HT1080 (cell line): ENCODE data around the gene LRRC37B. TPM values are rescaled to one million over a fixed set of nuclear protein-coding genes. Genes with fewer than 3 reads are reported as not detected.
"Not testable (repeated sequence)": the region's sequence is repeated elsewhere in the genome, so short reads cannot be mapped to it uniquely, and the experiment has no call there.

Experiments used
- DNase-seq: peaks from one replicate; pipeline ENCODE4 v3.0.0-alpha.2; 2015; ENCODE audit warnings: low read depth
- polyA plus RNA-seq, 2 experiments: library from polyadenylated mRNA; depleted of rRNA; stranded (reverse); fragments of >200 nt; gene quantifications; 2 replicates each; pipeline ENCODE4 v1.2.3, GENCODE V29; 2015
- total RNA-seq: library from RNA; depleted of rRNA; stranded (reverse); fragments of >200 nt; shearing (Covaris generic); gene quantifications from 2 replicates; pipeline ENCODE4 v1.2.3, GENCODE V29; 2014; rRNA removed

LRRC37B gene
- total RNA-seq, result 6.8 and 10.5 TPM in 2 replicates
- 1.8 and 4.4 TPM in 2 replicates for polyA plus RNA-seq (2015; cell fraction: cytosol; rRNA removed)
- 6.3 and 11.0 TPM in 2 replicates for polyA plus RNA-seq (2015; cell fraction: nucleus; rRNA removed)

DNA sequence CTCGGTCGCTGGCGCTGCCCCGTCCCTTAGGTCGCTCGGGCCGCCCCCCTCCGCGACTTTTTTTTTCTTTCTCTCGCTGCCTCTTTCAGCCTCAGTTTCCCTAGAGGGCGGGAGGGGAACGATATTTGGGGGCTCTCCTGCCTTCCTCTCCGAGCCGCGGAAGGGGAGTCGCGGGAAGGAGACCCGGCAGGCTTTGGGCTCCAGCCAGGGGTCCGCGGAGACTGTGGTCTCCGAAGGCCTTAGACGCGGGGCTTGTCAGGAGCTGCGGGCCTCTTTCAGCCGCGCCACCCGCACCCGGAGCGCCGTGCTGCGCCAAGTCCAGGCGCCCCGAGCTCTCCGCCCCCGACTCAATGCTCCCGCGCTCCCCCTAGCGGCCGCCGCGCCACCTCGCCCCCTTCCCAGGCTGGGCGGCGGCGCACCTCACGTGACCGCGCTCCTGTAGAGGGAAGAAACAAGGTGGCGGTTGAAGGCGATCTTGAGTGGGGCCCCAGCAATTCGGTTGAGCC lies at the start of gene LRRC37B:
Gene LRRC37B (plus strand): TSS at position 427 of the 506 bp plus-strand sequence. CDS start 14,010 bp downstream, outside the sequence.
- peak; percentile 82 for DNase-seq

- DNase-seq, result not testable (repeated sequence)
These were observed 43.1 kb upstream of the LRRC37B start for GRCh38 chr17:31964131-31964530.

- DNase-seq, result no peak
These were observed 39.5 kb upstream of the LRRC37B start for GRCh38 chr17:31967648-31968047.

- not testable (repeated sequence) for DNase-seq
These were observed 36.8 kb upstream of the LRRC37B start for GRCh38 chr17:31970416-31970815.

DNA sequence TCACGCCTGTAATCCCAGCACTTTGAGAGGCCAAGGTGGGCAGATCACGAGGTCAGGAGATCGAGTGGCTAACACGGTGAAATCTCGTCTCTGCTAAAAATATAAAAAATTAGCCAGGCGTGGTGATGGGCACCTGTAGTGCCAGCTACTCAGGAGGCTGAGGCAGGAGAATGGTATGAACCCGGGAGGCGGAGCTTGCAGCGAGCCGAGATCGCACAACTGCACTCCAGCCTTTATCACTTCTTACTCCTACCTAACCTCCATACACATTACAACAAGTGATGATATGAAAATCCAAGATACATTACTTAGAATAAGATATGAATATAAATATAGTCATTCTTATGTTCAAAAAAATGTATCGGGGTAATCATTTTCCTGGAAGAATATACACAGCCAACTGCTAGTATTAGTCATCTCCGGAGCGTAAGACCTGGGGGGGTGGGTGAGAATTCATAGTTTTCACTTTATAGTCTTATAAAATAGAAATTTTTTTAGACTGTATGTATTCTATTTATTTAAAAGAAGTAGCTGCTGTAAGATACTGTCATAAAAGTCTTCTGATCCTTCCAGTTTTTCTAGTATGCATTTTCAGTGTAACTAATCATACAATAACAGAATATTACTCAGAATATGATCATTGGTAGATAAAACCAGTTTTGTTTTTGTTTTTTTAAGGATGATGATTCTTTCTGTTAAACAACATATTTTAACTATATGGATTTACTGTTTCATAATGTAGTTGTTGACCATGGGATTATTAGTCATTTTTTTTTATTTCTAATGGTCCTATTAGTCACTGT lies 32.7 kb upstream of the LRRC37B start:
- not testable (repeated sequence) for DNase-seq

- DNase-seq, result not testable (repeated sequence)
These were observed 31.8 kb upstream of the LRRC37B start for GRCh38 chr17:31975391-31975790.

DNA sequence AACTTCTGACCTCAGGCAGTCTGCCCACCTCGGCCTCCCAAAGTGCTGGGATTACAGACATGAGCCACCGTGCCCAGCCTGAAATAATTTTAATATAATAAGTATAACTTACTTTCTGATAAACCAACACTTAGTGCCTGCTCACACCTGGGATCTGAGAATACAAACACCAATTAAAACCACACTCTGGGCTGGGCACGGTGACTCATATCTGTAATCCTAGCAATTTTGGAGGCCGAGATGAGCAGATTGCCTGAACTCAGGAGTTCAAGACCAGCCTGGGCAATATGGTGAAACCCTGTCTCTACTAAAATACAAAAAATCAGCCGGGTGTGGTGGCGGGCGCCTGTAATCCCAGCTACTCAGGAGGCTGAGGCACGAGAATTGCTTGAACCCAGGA lies 15.4 kb upstream of the LRRC37B start:
- peak; percentile 6 for DNase-seq

- no peak for DNase-seq
These were observed 10.2 kb upstream of the LRRC37B start for GRCh38 chr17:31997005-31997404.

GRCh38 chr17:32007463-32008298 lies 498 bp downstream of the LRRC37B start:
- DNase-seq, result peak; percentile 13

GRCh38 chr17:32009262-32009542 lies 2.0 kb downstream of the LRRC37B start:
- no peak for DNase-seq

DNA sequence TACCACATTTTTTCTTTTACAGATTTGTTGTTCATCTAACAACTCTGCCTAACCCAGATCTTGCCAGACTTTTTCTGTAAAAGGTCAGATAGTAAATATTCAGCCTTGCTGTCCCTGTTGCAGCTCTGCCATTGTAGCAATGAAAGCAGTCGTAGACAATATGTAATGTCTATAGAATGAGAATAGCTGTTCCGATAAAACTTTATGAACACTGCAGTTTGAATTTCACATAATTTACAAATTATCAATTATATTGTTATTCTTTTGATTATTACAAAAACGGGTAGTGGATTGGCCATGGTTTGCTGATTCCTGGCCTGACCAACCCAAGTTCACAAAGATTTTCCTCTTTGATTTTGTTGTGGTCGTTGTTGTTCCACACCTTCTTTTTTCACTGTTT lies 2.9 kb downstream of the LRRC37B start:
- DNase-seq, result no peak

DNA sequence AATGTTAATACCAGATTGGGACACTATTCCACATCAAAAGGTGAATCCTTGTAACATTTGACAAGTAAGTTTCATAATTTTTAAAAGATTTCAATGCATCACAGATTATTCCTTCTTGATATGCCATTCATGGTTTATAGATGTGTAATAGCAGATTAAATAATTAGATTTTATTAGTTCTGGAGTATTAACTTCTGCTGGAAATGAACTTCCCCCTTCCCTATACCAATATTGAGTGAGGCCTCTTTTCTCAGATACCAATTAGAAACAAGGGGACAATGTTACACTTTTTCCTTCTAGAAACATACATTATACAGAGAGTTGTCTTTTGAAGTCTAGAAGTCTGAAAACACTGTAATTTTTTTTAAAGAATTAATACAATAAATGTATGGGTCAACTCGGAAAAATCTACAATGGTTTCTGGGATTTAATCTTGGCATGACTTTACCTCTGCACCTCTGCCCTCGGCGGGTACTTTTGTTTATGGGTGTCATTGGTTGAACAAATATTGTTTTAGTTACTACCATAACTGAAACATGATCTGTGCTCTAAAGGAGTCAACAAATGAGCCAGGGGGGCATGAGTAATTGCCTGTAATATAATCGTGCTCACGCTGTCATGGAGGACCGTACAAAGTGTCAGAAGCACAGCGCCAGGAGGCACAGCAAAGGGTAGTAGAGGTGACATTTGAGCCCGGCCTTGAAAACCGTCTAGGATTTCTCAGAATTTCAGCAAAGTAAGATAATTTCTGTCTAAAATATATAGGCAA lies 8.2 kb downstream of the LRRC37B start:
- no peak for DNase-seq

DNA sequence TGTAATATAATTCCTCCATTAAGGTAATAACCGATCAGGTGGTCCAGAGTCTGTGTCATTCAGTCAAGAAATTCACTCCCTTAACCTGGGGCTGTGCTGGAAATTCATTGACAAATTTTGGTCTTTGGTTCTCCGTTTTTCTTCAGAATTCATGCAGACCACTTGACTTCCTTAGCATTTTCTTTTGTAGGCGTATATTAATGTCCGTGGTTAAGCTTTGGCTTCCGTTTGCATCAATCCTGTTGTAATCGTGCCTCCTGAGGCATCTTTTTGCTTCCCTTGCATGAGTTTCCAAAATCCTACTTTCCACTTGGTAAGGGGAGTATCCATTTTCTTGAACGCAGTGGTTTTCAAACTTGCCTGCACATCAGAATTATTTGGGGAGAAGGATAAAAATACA lies 9.0 kb downstream of the LRRC37B start:
- no peak for DNase-seq

DNA sequence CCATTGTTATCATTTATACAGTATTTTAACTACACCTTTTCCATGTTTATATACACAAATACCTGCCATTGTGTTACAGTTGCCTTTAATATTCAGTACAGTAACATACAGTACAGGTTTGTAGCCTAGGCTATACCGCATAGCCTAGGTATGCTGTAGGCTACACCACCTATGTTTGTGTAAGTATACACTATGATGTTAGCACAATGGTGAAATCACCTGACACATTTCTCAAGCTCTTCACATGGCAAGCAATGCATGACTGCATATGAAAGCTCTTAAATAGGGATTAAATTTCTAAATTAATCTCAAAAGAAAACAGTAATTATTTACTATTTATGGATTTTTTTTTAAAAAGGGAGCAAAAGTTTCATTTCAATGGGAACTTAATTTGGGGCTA lies 12.0 kb downstream of the LRRC37B start:
- no peak for DNase-seq

GRCh38 chr17:32020943-32021614 lies 13.9 kb downstream of the LRRC37B start:
- DNase-seq, result no peak

DNA sequence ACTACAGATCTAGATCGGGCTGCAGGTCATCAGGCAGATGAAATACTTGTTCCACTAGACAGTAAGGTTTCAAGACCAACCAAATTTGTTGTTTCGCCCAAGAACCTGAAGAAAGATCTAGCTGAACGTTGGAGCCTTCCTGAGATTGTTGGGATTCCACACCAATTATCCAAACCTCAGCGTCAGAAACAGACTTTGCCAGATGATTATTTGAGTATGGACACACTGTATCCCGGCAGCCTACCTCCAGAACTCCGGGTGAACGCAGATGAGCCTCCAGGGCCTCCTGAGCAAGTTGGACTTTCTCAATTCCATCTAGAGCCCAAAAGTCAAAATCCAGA lies 14.4 kb downstream of the LRRC37B start:
- no peak for DNase-seq

GRCh38 chr17:32022554-32022953 lies 15.4 kb downstream of the LRRC37B start:
- DNase-seq, result not testable (repeated sequence)

GRCh38 chr17:32027271-32027670 lies 20.1 kb downstream of the LRRC37B start:
- not testable (repeated sequence) for DNase-seq

DNA sequence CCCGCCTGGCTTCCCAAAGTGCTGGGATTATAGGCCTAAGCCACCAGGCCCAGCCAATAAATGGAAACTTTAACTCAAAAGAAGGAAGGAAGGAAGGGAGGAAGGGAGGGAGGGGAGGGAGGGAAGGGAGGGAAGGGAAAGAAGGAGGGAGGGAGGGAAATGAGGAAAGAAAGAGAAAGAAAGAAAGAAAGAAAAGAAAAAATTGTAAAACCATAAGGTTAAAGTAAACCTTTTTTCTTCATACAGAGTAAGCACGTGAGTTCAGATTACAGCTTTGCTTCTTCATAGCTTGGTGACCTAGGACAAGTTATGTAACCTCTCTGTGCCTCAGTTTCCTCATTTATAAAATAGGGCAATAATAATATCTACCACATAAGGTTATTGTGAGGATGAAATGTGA lies 26.0 kb downstream of the LRRC37B start:
- no peak for DNase-seq

- not testable (repeated sequence) for DNase-seq
These were observed 26.6 kb downstream of the LRRC37B start for GRCh38 chr17:32033812-32034211.

- not testable (repeated sequence) for DNase-seq
These were observed 33.1 kb downstream of the LRRC37B start for GRCh38 chr17:32040246-32040645.
